ENCODE measurements around the gene HSPB6.

HSPB6 gene

GRCh38 chr19:35713904-35714495 lies 42.8 kb downstream of the HSPB6 start:
- DNase-seq, result no peak

DNA sequence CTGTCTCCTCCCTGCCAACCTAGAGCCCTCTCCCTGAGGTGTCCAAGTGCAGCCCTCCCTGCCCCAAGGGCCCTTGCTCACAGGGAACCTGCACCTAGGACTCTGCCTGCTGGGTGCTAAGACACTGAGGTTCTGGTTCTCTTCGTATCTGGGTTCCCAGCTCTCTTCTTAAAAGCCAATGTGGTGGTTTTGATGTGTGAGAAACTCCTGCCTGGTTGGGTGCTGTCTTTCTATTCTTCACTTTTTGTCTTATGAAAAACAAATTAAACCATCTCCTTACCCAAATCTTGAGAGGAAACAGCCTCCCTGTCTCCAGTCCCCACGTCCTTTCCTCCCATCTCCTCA lies 43.4 kb downstream of the HSPB6 start:
- no peak for DNase-seq

DNA sequence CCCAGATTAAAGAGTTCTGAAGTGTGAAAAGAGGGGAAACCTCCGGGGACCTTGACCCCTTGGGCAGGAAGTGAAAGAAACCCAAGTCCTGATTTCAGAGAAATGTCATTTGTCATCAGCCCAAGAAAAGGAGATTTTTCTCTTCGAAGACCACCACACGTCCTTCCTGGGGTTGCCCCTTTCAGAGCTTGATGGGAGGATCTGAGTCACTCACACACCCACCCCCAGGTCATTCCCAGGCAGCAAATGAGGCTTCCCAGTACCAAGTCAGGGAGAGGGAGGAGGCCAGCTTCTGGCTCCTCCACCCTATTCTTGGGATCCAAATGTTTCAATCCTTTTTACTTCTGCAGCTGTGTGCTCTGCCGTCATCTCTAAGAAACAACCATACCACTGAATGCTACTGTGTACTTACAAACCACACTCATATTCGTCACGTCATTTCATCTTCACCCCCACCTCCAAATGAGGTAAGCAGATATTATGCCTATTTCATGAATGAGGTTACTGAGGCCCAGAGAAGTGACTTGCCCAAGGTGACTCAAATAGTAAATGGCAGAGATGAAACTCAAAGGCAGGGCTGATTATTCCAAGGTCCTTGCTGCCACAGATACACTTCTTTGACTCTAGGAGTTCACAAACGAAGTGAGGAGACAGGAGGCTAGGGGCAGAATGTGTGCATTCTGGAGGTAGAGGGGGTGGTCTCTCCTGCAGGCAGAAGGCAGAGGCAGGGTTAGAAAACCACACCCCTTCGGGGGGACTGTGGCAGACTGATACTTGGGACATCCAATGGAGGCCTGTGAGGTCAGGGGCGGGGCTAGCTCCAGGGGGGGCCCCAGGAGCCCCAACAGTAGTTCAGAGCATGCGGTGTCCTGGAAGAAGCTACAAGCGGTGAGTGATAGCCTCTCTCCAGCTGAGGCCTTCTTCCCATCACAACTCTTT lies 44.0 kb downstream of the HSPB6 start:
- DNase-seq, result no peak

DNA sequence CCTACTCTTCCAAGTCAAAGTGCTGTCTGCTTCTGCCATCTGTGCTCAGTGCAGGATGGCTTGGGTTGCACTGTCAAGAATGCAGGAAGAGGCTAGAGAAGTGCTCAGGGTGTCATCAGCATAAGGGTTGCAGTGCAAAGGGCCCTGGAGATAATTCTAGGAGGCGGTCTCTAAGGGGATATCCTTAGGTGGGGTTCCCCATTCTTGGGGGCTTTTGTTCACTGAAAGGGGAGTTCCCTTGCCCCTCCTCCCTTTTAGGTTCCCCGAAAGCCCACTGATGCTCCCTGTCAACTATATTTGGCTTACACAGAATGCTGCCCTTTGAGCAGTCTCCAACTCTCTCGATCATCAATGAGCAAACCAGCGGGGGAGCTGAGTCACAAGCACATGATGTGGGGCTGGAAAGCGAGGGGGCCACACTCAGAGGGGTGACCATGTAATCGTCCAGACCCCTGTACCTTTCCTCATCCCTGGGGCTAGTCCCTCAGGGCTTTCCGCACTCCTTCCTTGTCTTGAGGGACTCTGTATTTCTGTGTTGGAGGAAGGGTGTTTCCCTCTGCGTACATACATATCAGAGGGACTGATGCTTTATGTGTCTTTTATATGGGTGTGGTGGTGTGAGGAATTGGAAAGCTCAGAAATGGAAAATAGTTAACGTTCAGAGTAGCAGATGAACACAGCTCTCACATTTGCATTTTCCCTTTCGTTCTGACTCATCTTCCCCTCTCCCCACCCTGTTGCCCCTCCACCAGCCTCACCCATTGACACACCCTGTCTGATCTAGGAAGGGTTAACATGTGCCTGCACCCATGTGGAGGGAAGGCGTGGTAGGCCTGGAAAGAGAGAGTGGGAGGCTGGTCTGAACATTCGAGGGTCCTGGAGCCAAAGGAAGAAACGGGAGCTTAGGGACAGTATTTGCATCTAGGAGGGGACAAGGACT lies 45.8 kb downstream of the HSPB6 start:
- DNase-seq, result no peak

DNA sequence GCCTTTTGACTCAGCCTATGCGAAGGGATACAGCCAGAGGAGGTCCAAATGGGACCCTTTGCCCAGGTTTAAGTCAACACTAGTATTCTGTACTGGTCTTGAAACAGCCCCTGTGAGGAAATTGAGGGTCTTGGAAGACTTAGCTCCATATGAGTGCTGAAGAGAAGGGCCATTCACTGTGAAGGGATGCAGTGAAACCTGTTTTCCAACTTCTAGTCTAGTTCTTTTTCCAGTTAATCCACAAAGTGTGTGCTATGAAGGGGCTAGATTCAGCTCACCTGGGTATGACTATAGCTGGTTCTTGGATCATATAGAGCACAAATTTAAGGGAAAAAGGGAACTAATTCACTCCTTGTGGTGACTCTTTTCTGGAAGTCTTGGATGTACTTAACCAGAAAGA lies 48.4 kb downstream of the HSPB6 start:
- DNase-seq, result no peak
